Tibial artery (tissue), 4 donors: ENCODE data around the gene S1PR5.

Experiments
- DNase-seq, 2 donors: peaks; one replicate each; pipeline ENCODE4 v3.0.0-alpha.2; 2019
- H3K27ac ChIP-seq, 2 donors: fragments of 200-600 bp; sonication (generic) in 1 of 2; 1 replicate in 1 of 2; 2 replicates in 1 of 2; pipeline ENCODE4 v1.5.1; 2018 to 2019; ENCODE audit warnings: mild to moderate bottlenecking in 1 of 2
- H3K27me3 ChIP-seq, 2 donors: fragments of 200-600 bp; sonication (generic) in 1 of 2; one replicate each; pipeline versions ENCODE4 v1.5.1 to v1.6.0; 2016 to 2019
- H3K36me3 ChIP-seq, 3 donors: fragments of 200-600 bp; sonication (generic) in 2 of 3; one replicate each; pipeline ENCODE4 v1.5.1; 2016 to 2019; ENCODE audit warnings: mild to moderate bottlenecking in 2 of 3
- H3K4me1 ChIP-seq, 4 donors: fragments of 200-600 bp; sonication (generic) in 2 of 4; 1 replicate in 3 of 4; 2 replicates in 1 of 4; pipeline ENCODE4 v1.5.1; 2016 to 2019
- H3K4me3 ChIP-seq, 2 donors: fragments of 200-600 bp; sonication (generic) in 1 of 2; 1 replicate in 1 of 2; 2 replicates in 1 of 2; pipeline ENCODE4 v1.5.1; 2018 to 2019; ENCODE audit warnings: mild to moderate bottlenecking in 2 of 2
- H3K9me3 ChIP-seq, 3 donors: fragments of 200-600 bp; sonication (generic) in 1 of 3; one replicate each; pipeline ENCODE4 v1.5.1; 2016 to 2019
- CTCF ChIP-seq, 2 experiments: fragments of 200-600 bp in 1 of 2; fragments of 450-650 bp in 1 of 2; IDR thresholded peaks; one replicate each; pipeline ENCODE4 v1.5.1; 2017 to 2019; ENCODE audit warnings: antibody characterized with exemption in 2 of 2, mild to moderate bottlenecking in 1 of 2, moderate library complexity in 1 of 2
- intact Hi-C: fragments of 100-400 bp; cut with DNase I; formaldehyde crosslinking; loops from one replicate; pipeline ENCODE4 v1.15.0; 2023; ENCODE audit warnings: low total_unique reads

Gene S1PR5

GRCh38 chr19:10508036-10508435 lies 9.2 kb downstream of the S1PR5 start:
- no peak for DNase-seq
- no peaks in the 10 kb centered on the region for H3K9me3 ChIP-seq
- no peak overlapping the region for H3K4me3 ChIP-seq
- TF ChIP-seq CTCF (IDR thresholded peaks at IDR 0.05) = no peak
- peaks cover 0 to 11% (median 7%) of the 10 kb centered on the region in 4 donors for H3K4me1 ChIP-seq
- intact Hi-C loops = no loop called here
- H3K27ac ChIP-seq = no peak overlapping the region
- H3K27me3 ChIP-seq = peaks cover 0 to 17% of the 10 kb centered on the region in 2 donors
- H3K36me3 ChIP-seq = no peaks in the 10 kb centered on the region

- H3K27me3 ChIP-seq = peaks cover 0 to 16% of the 10 kb centered on the region in 2 donors
- intact Hi-C loops = no loop called here
- peak; percentile 70 to 85 for DNase-seq
- no peaks in the 10 kb centered on the region for H3K36me3 ChIP-seq
- no peak overlapping the region for H3K4me3 ChIP-seq
- H3K4me1 ChIP-seq = peaks cover 0 to 23% (median 18%) of the 10 kb centered on the region in 4 donors
- H3K9me3 ChIP-seq = no peaks in the 10 kb centered on the region
- TF ChIP-seq CTCF (IDR thresholded peaks at IDR 0.05) = peak; percentile 72 to 78
- H3K27ac ChIP-seq = no peak overlapping the region
Observed at GRCh38 chr19:10505583-10506229, 11.5 kb downstream of the S1PR5 start.

- DNase-seq = peak; percentile 41 to 72
- peak within 1 kb of the TSS; percentile 96 for H3K4me3 ChIP-seq
- H3K4me1 ChIP-seq = peaks cover 0 to 42% (median 32%) of the 10 kb centered on the region in 4 donors
- no peaks in the 10 kb centered on the region for H3K27me3 ChIP-seq
- H3K9me3 ChIP-seq = no peaks in the 10 kb centered on the region
- intact Hi-C loops = loop anchor here (5.0 kb wide), 1 partner anchor 64 kb away; the partner anchor contains the start of genes CDKN2D and KRI1
- peak within 1 kb of the TSS; percentile 97 to 99 for H3K27ac ChIP-seq
- peaks cover 10 to 19% (median 12%) of the 10 kb centered on the region in 3 donors for H3K36me3 ChIP-seq
- TF ChIP-seq CTCF (IDR thresholded peaks at IDR 0.05) = no peak
Observed at GRCh38 chr19:10503002-10503789, 14.1 kb downstream of the S1PR5 start, which contains the start of gene KEAP1. KEAP1 (minus strand) TSS chr19:10503356; CDS start chr19:10500033, 3,323 bp downstream.

GRCh38 chr19:10502524-10503001 lies 14.7 kb downstream of the S1PR5 start:
- Histone ChIP-seq H3K27ac (peak overlapping the region; percentile 97 to 99), H3K36me3 (peaks cover 11 to 26% (median 12%) of the 10 kb centered on the region in 3 donors), H3K9me3 (no peaks in the 10 kb centered on the region), H3K4me1 (peaks cover 0 to 48% (median 36%) of the 10 kb centered on the region in 4 donors), H3K27me3 (no peaks in the 10 kb centered on the region), H3K4me3 (peak overlapping the region; percentile 96)
- no peak for TF ChIP-seq CTCF (IDR thresholded peaks at IDR 0.05)
- peak; percentile 94 to 97 for DNase-seq
- intact Hi-C loops = loop anchor here (5.0 kb wide), 1 partner anchor 65 kb away; the partner anchor contains the start of genes CDKN2D and KRI1

- Histone ChIP-seq H3K9me3 (no peaks in the 10 kb centered on the region), H3K27ac (peak overlapping the region; percentile 97 to 99), H3K4me1 (peaks cover 0 to 53% (median 37%) of the 10 kb centered on the region in 4 donors), H3K4me3 (peak overlapping the region; percentile 96), H3K27me3 (no peaks in the 10 kb centered on the region), H3K36me3 (peaks cover 16 to 31% (median 16%) of the 10 kb centered on the region in 3 donors)
- peak; percentile 72 to 90 for DNase-seq
- no peak for TF ChIP-seq CTCF (IDR thresholded peaks at IDR 0.05)
- intact Hi-C loops = loop anchor here (5.0 kb wide), 1 partner anchor 65 kb away; the partner anchor contains the start of genes CDKN2D and KRI1
Observed at GRCh38 chr19:10501971-10502523, 15.2 kb downstream of the S1PR5 start.
